ENCODE measurements around the gene BPIFB1. TPM values are rescaled to one million over a fixed set of nuclear protein-coding genes. Genes with fewer than 3 reads are reported as not detected.

The BPIFB1 gene
- total and polyA plus RNA-seq, 2 of the 13 experiments (the other 11 are each of a cell fraction or from before 2014, with no cell fraction given) = 0.82 to 4.4 TPM

- TF ChIP-seq ZNF816 (CRISPR knock-in tag; IDR thresholded peaks at IDR 0.05; ENCODE audit: borderline replicate concordance) (no peak), ZNF570 (CRISPR knock-in tag; IDR thresholded peaks at IDR 0.05; ENCODE audit: borderline replicate concordance) (no peak), PAF1 (CRISPR knock-in tag; IDR thresholded peaks at IDR 0.05) (no peak), TCF7 (IDR thresholded peaks at IDR 0.05; ENCODE audit: low read depth) (no peak), ZNF264 (CRISPR knock-in tag; IDR thresholded peaks at IDR 0.05) (peak; percentile 27; the same call in 1 of the 2 replicates), ZNF468 (CRISPR knock-in tag; IDR thresholded peaks at IDR 0.05) (no peak), ETV5 (CRISPR knock-in tag; IDR thresholded peaks at IDR 0.05; ENCODE audit: borderline replicate concordance) (peak; percentile 43; the same call in 1 of the 2 replicates), MAFG (CRISPR knock-in tag; IDR thresholded peaks at IDR 0.05) (no peak), BORCS8-MEF2B (CRISPR knock-in tag; IDR thresholded peaks at IDR 0.05) (0 out of 2 replicates have a peak, but pooled peaks have one; percentile 22), DNMT1 (CRISPR knock-in tag; IDR thresholded peaks at IDR 0.05) (no peak), ELF3 (CRISPR knock-in tag; IDR thresholded peaks at IDR 0.05) (peak; percentile 81), ZNF564 (CRISPR knock-in tag; IDR thresholded peaks at IDR 0.05) (no peak), NKX3-1 (CRISPR knock-in tag; IDR thresholded peaks at IDR 0.05) (no peak), BCL3 (CRISPR knock-in tag; IDR thresholded peaks at IDR 0.05) (0 out of 2 replicates have a peak, but pooled peaks have one; percentile 53), ZNF761 (CRISPR knock-in tag; conservative IDR thresholded peaks at IDR 0.05) (no peak), ZNF784 (CRISPR knock-in tag; IDR thresholded peaks at IDR 0.05; ENCODE audit: borderline replicate concordance) (no peak), U2AF2 (IDR thresholded peaks at IDR 0.05; ENCODE audit: low read depth, low read length) (no peak), ZFP36L1 (CRISPR knock-in tag; IDR thresholded peaks at IDR 0.05) (no peak), XRCC5 (optimal IDR thresholded peaks at IDR 0.05; ENCODE audit: low read length) (peak; percentile 85), MAF1 (CRISPR knock-in tag; IDR thresholded peaks at IDR 0.05; ENCODE audit: borderline replicate concordance) (no peak), RCOR2 (CRISPR knock-in tag; IDR thresholded peaks at IDR 0.05) (peak; percentile 32; the same call in 1 of the 2 replicates), IRF2 (CRISPR knock-in tag; IDR thresholded peaks at IDR 0.05) (peak; percentile 83), HNRNPK (IDR thresholded peaks at IDR 0.05; ENCODE audit: low read depth, low read length, poor library complexity, severe bottlenecking) (no peak), MAFF (IDR thresholded peaks at IDR 0.05; ENCODE audit: low read depth, low read length) (no peak), HMG20B (CRISPR knock-in tag; conservative IDR thresholded peaks at IDR 0.05) (no peak), ZBTB3 (CRISPR knock-in tag; IDR thresholded peaks at IDR 0.05; ENCODE audit: borderline replicate concordance, low read depth) (no peak), ESRRA (CRISPR knock-in tag; IDR thresholded peaks at IDR 0.05; ENCODE audit: low read depth) (no peak)
- TF ChIP-seq, protein P1, sequence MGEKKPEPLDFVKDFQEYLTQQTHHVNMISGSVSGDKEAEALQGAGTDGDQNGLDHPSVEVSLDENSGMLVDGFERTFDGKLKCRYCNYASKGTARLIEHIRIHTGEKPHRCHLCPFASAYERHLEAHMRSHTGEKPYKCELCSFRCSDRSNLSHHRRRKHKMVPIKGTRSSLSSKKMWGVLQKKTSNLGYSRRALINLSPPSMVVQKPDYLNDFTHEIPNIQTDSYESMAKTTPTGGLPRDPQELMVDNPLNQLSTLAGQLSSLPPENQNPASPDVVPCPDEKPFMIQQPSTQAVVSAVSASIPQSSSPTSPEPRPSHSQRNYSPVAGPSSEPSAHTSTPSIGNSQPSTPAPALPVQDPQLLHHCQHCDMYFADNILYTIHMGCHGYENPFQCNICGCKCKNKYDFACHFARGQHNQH (CRISPR knock-in tag; IDR thresholded peaks at IDR 0.05) = peak; percentile 76; the same call in 1 of the 2 replicates
- TF ChIP-seq, protein P2, sequence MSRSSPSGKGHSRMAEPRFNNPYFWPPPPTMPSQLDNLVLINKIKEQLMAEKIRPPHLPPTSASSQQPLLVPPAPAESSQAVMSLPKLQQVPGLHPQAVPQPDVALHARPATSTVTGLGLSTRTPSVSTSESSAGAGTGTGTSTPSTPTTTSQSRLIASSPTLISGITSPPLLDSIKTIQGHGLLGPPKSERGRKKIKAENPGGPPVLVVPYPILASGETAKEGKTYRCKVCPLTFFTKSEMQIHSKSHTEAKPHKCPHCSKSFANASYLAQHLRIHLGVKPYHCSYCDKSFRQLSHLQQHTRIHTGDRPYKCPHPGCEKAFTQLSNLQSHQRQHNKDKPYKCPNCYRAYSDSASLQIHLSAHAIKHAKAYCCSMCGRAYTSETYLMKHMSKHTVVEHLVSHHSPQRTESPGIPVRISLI (CRISPR knock-in tag; IDR thresholded peaks at IDR 0.05; ENCODE audit: borderline replicate concordance) = no peak
These were observed 20.4 kb upstream of the BPIFB1 start (continued) for GRCh38 chr20:33262658-33263065.

All from HepG2 (cell line).